Neural progenitor cell (in vitro differentiated cells): ENCODE data around the gene TIAL1. TPM values are rescaled to one million over a fixed set of nuclear protein-coding genes. Genes with fewer than 3 reads are reported as not detected.
A peak's percentile ranks its signal among the peaks of the same experiment; 100 is the strongest.

Experiments
- DNase-seq: peaks from one replicate; pipeline ENCODE4 v3.0.0-alpha.2; 2016; ENCODE audit warnings: low spot score
- H2AFZ ChIP-seq: fragments of 200-600 bp; sonication (generic); replicated peaks from 2 replicates; pipeline ENCODE4 v1.6.1; 2016; ENCODE audit warnings: antibody characterized with exemption
- H3F3A ChIP-seq: fragments of 200-600 bp; sonication (generic); 2 replicates; pipeline ENCODE4 v1.6.1; 2016; ENCODE audit warnings: antibody characterized with exemption, low read depth
- H3K27ac ChIP-seq: fragments of 200-600 bp; sonication (generic); 2 replicates; pipeline ENCODE4 v1.5.1; 2016; ENCODE audit warnings: mild to moderate bottlenecking
- H3K27me3 ChIP-seq: fragments of 200-600 bp; sonication (generic); 2 replicates; pipeline ENCODE4 v1.6.1; 2016; ENCODE audit warnings: mild to moderate bottlenecking, moderate library complexity
- H3K36me3 ChIP-seq: fragments of 200-600 bp; sonication (generic); 2 replicates; pipeline ENCODE4 v1.5.1; 2016
- H3K4me1 ChIP-seq: fragments of 200-600 bp; sonication (generic); 2 replicates; pipeline ENCODE4 v1.6.1; 2016; ENCODE audit warnings: mixed run types
- H3K4me2 ChIP-seq: fragments of 200-600 bp; sonication (generic); 2 replicates; pipeline ENCODE4 v1.6.1; 2016
- H3K4me3 ChIP-seq: fragments of 200-600 bp; sonication (generic); 2 replicates; pipeline ENCODE4 v1.5.1; 2016
- H3K79me2 ChIP-seq: fragments of 200-600 bp; sonication (generic); 2 replicates; pipeline ENCODE4 v1.6.1; 2016; ENCODE audit warnings: low read depth
- H3K9ac ChIP-seq: fragments of 200-600 bp; sonication (generic); 2 replicates; pipeline ENCODE4 v1.6.1; 2016
- H3K9me3 ChIP-seq: fragments of 200-600 bp; sonication (generic); 2 replicates; pipeline ENCODE4 v1.5.1; 2016; ENCODE audit warnings: low read depth
- H4K20me1 ChIP-seq: fragments of 200-600 bp; sonication (generic); 2 replicates; pipeline ENCODE4 v1.6.1; 2016; ENCODE audit warnings: low read depth
- H3K27ac Mint-ChIP-seq: 3 replicates; pipeline ENCODE4 v1.8.0; 2021; ENCODE audit warnings: mixed read lengths
- H3K27me3 Mint-ChIP-seq: 2 replicates; pipeline ENCODE4 v1.8.0; 2022; ENCODE audit warnings: low read depth, mild to moderate bottlenecking, inconsistent platforms, moderate library complexity, mixed read lengths; ENCODE audit not compliant: insufficient read depth
- H3K36me3 Mint-ChIP-seq: 3 replicates; pipeline ENCODE4 v1.8.0; 2021; ENCODE audit warnings: mixed read lengths
- H3K4me1 Mint-ChIP-seq: 3 replicates; pipeline ENCODE4 v1.8.0; 2021; ENCODE audit warnings: mixed read lengths
- H3K4me3 Mint-ChIP-seq: 3 replicates; pipeline ENCODE4 v1.8.0; 2021; ENCODE audit warnings: mild to moderate bottlenecking, moderate library complexity, mixed read lengths
- H3K9me3 Mint-ChIP-seq: 3 replicates; pipeline ENCODE4 v1.8.0; 2020; ENCODE audit warnings: mixed read lengths
- EZH2 ChIP-seq: fragments of 200-600 bp; sonication (generic); IDR thresholded peaks from 2 replicates; pipeline ENCODE4 v1.6.1; 2017; ENCODE audit warnings: antibody characterized with exemption, mild to moderate bottlenecking, moderate library complexity
- EZH2phosphoT487 ChIP-seq: fragments of 200-600 bp; sonication (generic); IDR thresholded peaks from 2 replicates; pipeline ENCODE4 v1.6.1; 2017; ENCODE audit warnings: antibody characterized with exemption
- total RNA-seq: library from RNA; depleted of rRNA; stranded (reverse); fragments of >200 nt; gene quantifications from 2 replicates; pipeline ENCODE4 v1.2.3, GENCODE V29; 2015; ENCODE audit warnings: low replicate concordance
- TF ChIP-seq, protein P1 (sequence below): fragments of 200-600 bp; sonication (generic); IDR thresholded peaks from 2 replicates; pipeline ENCODE4 v1.5.1; 2017; ENCODE audit warnings: antibody characterized with exemption, mild to moderate bottlenecking

TIAL1 gene
- total RNA-seq, 1 donor from 2014 or later, result 166 TPM

DNA sequence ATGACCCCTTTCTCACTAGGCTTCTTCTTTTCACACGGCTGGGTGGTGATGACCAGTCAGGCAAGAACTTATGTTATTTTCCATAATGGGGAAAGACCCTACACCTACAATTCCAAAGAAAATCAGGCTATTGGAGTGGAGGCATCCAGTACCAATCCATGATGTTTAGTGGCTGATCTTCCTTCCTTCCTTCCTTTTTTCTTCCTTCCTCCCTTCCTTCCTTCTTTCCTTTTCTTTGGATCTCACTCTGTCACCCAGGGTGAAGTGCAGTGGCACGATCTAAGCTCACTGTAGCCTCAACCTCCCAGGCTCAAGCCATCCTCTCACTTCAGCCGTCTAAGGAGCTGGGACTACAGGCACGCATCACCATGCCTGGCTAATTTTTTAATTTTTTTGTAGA lies 56.7 kb downstream of the TIAL1 start:
- no peaks in the 10 kb centered on the region for H3K36me3 ChIP-seq
- Mint-ChIP-seq H3K36me3 (peaks cover 2% of the 10 kb centered on the region), H3K27ac (no peak overlapping the region), H3K27me3 (peaks cover 36% of the 10 kb centered on the region), H3K4me1 (peaks cover 25% of the 10 kb centered on the region), H3K9me3 (no peaks in the 10 kb centered on the region), H3K4me3 (no peak overlapping the region)
- peaks cover 56% of the 10 kb centered on the region for H3K27me3 ChIP-seq
- H3K4me1 ChIP-seq, result peaks cover 15% of the 10 kb centered on the region
- no peaks in the 10 kb centered on the region for H3K79me2 ChIP-seq
- no peak overlapping the region for H3K9ac ChIP-seq
- H3K9me3 ChIP-seq, result no peaks in the 10 kb centered on the region
- H3F3A ChIP-seq, result peaks cover 24% of the 10 kb centered on the region
- peaks cover 11% of the 10 kb centered on the region for H4K20me1 ChIP-seq
- H3K4me2 ChIP-seq, result no peak overlapping the region
- no peak for DNase-seq
- no peak overlapping the region for H3K4me3 ChIP-seq
- no peak overlapping the region for H3K27ac ChIP-seq
- no peak overlapping the region for H2AFZ ChIP-seq
- TF ChIP-seq EZH2, result no peak
- no peak for TF ChIP-seq EZH2phosphoT487
- TF ChIP-seq, protein P1, sequence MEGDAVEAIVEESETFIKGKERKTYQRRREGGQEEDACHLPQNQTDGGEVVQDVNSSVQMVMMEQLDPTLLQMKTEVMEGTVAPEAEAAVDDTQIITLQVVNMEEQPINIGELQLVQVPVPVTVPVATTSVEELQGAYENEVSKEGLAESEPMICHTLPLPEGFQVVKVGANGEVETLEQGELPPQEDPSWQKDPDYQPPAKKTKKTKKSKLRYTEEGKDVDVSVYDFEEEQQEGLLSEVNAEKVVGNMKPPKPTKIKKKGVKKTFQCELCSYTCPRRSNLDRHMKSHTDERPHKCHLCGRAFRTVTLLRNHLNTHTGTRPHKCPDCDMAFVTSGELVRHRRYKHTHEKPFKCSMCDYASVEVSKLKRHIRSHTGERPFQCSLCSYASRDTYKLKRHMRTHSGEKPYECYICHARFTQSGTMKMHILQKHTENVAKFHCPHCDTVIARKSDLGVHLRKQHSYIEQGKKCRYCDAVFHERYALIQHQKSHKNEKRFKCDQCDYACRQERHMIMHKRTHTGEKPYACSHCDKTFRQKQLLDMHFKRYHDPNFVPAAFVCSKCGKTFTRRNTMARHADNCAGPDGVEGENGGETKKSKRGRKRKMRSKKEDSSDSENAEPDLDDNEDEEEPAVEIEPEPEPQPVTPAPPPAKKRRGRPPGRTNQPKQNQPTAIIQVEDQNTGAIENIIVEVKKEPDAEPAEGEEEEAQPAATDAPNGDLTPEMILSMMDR, result no peak

DNA sequence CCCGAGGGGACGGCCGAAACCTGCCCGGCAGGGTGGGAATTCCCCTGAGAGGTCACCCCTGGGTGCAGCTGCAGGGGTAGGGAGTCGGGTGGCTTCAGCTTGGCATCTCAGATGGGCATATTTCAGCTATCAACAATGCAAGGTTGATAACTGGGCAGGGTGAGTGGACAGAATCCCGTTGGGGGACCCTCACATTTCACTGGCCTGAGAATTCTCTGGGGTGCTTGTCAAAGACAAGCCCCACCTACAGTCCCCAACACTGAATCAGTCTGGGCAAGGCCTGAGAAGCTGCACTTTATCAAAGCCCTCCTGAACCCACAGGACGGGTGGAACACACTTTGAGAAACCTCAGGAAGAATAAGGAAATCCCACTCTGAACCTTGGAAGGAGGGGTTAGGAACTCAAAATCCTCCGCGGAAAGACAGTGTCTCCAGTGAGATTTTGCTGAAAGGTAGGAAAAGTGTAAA lies 57.4 kb downstream of the TIAL1 start:
- peaks cover 13% of the 10 kb centered on the region for H3K4me1 ChIP-seq
- peaks cover 2% of the 10 kb centered on the region for H3K36me3 Mint-ChIP-seq
- H3K27ac Mint-ChIP-seq, result no peak overlapping the region
- H3K4me1 Mint-ChIP-seq, result peaks cover 22% of the 10 kb centered on the region
- no peaks in the 10 kb centered on the region for H3K79me2 ChIP-seq
- H3K9ac ChIP-seq, result no peak overlapping the region
- no peak for DNase-seq
- H3K27me3 ChIP-seq, result peaks cover 53% of the 10 kb centered on the region
- H4K20me1 ChIP-seq, result peaks cover 11% of the 10 kb centered on the region
- H3K27ac ChIP-seq, result no peak overlapping the region
- H3F3A ChIP-seq, result peaks cover 17% of the 10 kb centered on the region
- H3K9me3 ChIP-seq, result no peaks in the 10 kb centered on the region
- no peak overlapping the region for H3K4me2 ChIP-seq
- no peak overlapping the region for H3K4me3 Mint-ChIP-seq
- H2AFZ ChIP-seq, result no peak overlapping the region
- no peak for TF ChIP-seq EZH2phosphoT487
- H3K27me3 Mint-ChIP-seq, result peaks cover 35% of the 10 kb centered on the region
- H3K9me3 Mint-ChIP-seq, result no peaks in the 10 kb centered on the region
- no peaks in the 10 kb centered on the region for H3K36me3 ChIP-seq
- no peak overlapping the region for H3K4me3 ChIP-seq

DNA sequence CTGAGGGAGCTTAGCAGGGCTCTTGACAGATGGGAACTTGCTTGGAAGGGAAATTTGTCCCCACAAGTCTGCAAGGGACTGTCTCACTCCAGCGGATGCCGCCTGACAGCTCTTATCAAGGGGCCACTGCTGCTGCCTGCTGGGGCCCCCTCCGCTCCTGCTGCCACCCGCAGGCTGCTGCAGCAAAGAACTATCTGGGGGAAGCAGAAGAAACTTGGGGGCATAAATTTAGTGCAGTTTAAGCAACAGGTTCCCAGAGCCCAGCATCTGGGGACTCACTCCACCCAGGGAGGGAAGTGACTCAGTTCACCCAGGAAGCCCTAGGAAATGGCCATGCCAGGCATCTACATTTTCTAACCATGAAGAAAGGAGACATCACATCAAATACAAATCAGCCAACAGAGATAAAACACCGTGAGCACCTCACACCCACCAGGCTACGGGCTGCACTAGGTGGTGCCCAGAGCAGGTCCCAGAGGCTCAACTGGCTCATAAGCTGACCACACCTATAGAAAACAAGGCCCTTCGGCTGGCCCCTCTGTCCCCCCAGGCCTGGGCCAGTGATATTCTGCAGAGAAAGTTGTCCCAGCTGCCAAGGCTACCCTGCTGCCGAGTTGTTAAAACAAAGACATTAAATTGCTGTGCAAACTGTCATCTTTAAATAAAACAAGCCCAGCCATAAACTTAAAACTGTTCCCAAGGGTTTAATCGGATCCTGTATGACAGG lies 58.0 kb downstream of the TIAL1 start:
- Mint-ChIP-seq H3K4me3 (no peak overlapping the region), H3K9me3 (no peaks in the 10 kb centered on the region), H3K27me3 (peaks cover 30% of the 10 kb centered on the region), H3K36me3 (peaks cover 2% of the 10 kb centered on the region), H3K4me1 (peaks cover 16% of the 10 kb centered on the region), H3K27ac (no peak overlapping the region)
- H3K4me1 ChIP-seq, result peaks cover 8% of the 10 kb centered on the region
- no peaks in the 10 kb centered on the region for H3K36me3 ChIP-seq
- no peak for DNase-seq
- H3K27ac ChIP-seq, result no peak overlapping the region
- TF ChIP-seq, protein P1, result peak; percentile 3
- TF ChIP-seq EZH2, result no peak
- H3K4me3 ChIP-seq, result no peak overlapping the region
- no peaks in the 10 kb centered on the region for H3K79me2 ChIP-seq
- H3K9ac ChIP-seq, result no peak overlapping the region
- peaks cover 53% of the 10 kb centered on the region for H3K27me3 ChIP-seq
- no peak overlapping the region for H3K4me2 ChIP-seq
- H3K9me3 ChIP-seq, result no peaks in the 10 kb centered on the region
- H3F3A ChIP-seq, result peaks cover 11% of the 10 kb centered on the region
- no peak overlapping the region for H2AFZ ChIP-seq
- H4K20me1 ChIP-seq, result peaks cover 8% of the 10 kb centered on the region

DNA sequence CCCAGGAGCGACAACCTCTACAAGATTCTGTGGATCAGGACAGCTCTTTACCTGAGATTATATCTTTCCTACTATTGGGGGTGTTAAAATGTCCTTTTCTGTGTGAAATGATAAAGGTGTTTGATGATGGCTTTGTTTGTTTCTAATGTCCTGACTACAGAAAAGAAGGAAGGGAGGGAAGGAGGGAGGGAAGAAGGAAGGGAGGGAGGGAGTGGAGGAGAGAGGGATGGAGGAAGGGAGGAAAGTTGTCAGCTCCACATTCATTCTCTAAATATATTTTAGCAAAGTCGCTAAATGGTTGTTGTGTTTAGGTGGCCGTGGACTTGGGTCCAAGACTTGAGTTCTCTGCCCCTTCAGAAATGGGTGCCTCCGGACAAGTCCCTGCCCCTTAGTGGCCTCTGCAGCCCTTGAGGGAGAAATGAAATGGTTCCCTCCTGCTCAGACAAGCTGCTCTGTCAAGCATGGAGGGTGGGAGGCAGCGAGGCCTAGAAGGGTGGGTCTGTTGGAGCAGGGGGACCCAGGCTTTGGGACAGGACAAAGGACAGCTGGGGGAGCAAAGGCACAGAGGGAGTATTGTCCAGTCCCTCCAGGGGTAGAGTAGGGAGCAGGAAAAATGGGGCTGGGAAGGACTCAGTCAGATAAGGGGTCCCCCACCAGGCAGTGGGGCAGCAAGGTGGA lies 58.7 kb downstream of the TIAL1 start:
- Histone ChIP-seq H4K20me1 (peaks cover 8% of the 10 kb centered on the region), H3K4me1 (peaks cover 4% of the 10 kb centered on the region), H3K9me3 (no peaks in the 10 kb centered on the region), H3K27ac (no peak overlapping the region), H3K36me3 (no peaks in the 10 kb centered on the region), H3K27me3 (peaks cover 46% of the 10 kb centered on the region), H2AFZ (no peak overlapping the region), H3F3A (peaks cover 4% of the 10 kb centered on the region), H3K9ac (no peak overlapping the region), H3K4me2 (no peak overlapping the region), H3K4me3 (no peak overlapping the region), H3K79me2 (no peaks in the 10 kb centered on the region)
- H3K4me3 Mint-ChIP-seq, result no peak overlapping the region
- TF ChIP-seq, protein P1, result no peak
- TF ChIP-seq EZH2 (no peak), EZH2phosphoT487 (no peak)
- H3K27me3 Mint-ChIP-seq, result peaks cover 25% of the 10 kb centered on the region
- H3K36me3 Mint-ChIP-seq, result no peaks in the 10 kb centered on the region
- H3K9me3 Mint-ChIP-seq, result no peaks in the 10 kb centered on the region
- peaks cover 11% of the 10 kb centered on the region for H3K4me1 Mint-ChIP-seq
- H3K27ac Mint-ChIP-seq, result no peak overlapping the region
- no peak for DNase-seq
